ENCODE data around the gene OBP2A.
A peak's percentile ranks its signal among the peaks of the same experiment; 100 is the strongest.

Gene OBP2A

GRCh38 chr9:135552021-135552697, 6.2 kb downstream of the OBP2A start:
- DNase-seq (ENCODE audit: low spot score) = no peak

GRCh38 chr9:135552698-135553171, 6.8 kb downstream of the OBP2A start:
- DNase-seq (ENCODE audit: low spot score) = no peak

GRCh38 chr9:135554718-135555117, 8.8 kb downstream of the OBP2A start:
- peak; percentile 33 for DNase-seq (ENCODE audit: low spot score)

GRCh38 chr9:135555203-135555602, 9.3 kb downstream of the OBP2A start:
- DNase-seq (ENCODE audit: low spot score) = peak; percentile 36

- no peak for DNase-seq (ENCODE audit: low spot score)
Measured at GRCh38 chr9:135555910-135556309, 10.0 kb downstream of the OBP2A start.

- DNase-seq (ENCODE audit: low spot score) = no peak
Measured at GRCh38 chr9:135559606-135560005, 13.7 kb downstream of the OBP2A start.

GRCh38 chr9:135561391-135562234, 15.7 kb downstream of the OBP2A start, which contains the start of gene PAEP:
Gene PAEP, plus strand, starts transcription at chr9:135561756.
- peak; percentile 44 for DNase-seq (ENCODE audit: low spot score)

- DNase-seq (ENCODE audit: low spot score) = no peak
Measured at GRCh38 chr9:135562235-135562745, 16.4 kb downstream of the OBP2A start.

GRCh38 chr9:135563039-135563476, 17.1 kb downstream of the OBP2A start:
- DNase-seq (ENCODE audit: low spot score) = no peak

GRCh38 chr9:135563858-135564257, 17.9 kb downstream of the OBP2A start:
- DNase-seq (ENCODE audit: low spot score) = no peak

- DNase-seq (ENCODE audit: low spot score) = no peak
Measured at GRCh38 chr9:135565141-135565628, 19.3 kb downstream of the OBP2A start.

- no peak for DNase-seq (ENCODE audit: low spot score)
Measured at GRCh38 chr9:135565636-135566035, 19.7 kb downstream of the OBP2A start.

- no peak for DNase-seq (ENCODE audit: low spot score)
Measured at GRCh38 chr9:135566552-135566951, 20.6 kb downstream of the OBP2A start.

- DNase-seq (ENCODE audit: low spot score) = no peak
Measured at GRCh38 chr9:135567311-135567710, 21.4 kb downstream of the OBP2A start.

GRCh38 chr9:135568026-135568425, 22.1 kb downstream of the OBP2A start:
- DNase-seq (ENCODE audit: low spot score) = no peak

- DNase-seq (ENCODE audit: low spot score) = peak; percentile 33
Measured at GRCh38 chr9:135570456-135570855, 24.5 kb downstream of the OBP2A start.

- no peak for DNase-seq (ENCODE audit: low spot score)
Measured at GRCh38 chr9:135572233-135572632, 26.3 kb downstream of the OBP2A start.

GRCh38 chr9:135573124-135573523, 27.2 kb downstream of the OBP2A start:
- no peak for DNase-seq (ENCODE audit: low spot score)

GRCh38 chr9:135574331-135574730, 28.4 kb downstream of the OBP2A start:
- DNase-seq (ENCODE audit: low spot score) = no peak

GRCh38 chr9:135574943-135575342, 29.0 kb downstream of the OBP2A start:
- DNase-seq (ENCODE audit: low spot score) = no peak

GRCh38 chr9:135575995-135576631, 30.2 kb downstream of the OBP2A start:
- no peak for DNase-seq (ENCODE audit: low spot score)

- DNase-seq (ENCODE audit: low spot score) = no peak
Measured at GRCh38 chr9:135577256-135577655, 31.3 kb downstream of the OBP2A start.

Measured in SW480 (cell line).